Measurements from ENCODE around the gene RBKS. TPM values are rescaled to one million over a fixed set of nuclear protein-coding genes. Genes with fewer than 3 reads are reported as not detected.
"Not testable (repeated sequence)": the region's sequence is repeated elsewhere in the genome, so short reads cannot be mapped to it uniquely, and the experiment has no call there.

Gene RBKS
- total and polyA plus RNA-seq, 2 of the 13 experiments (the other 11 are each of a cell fraction or from before 2014, with no cell fraction given), result 7.7 to 8.3 TPM

DNA sequence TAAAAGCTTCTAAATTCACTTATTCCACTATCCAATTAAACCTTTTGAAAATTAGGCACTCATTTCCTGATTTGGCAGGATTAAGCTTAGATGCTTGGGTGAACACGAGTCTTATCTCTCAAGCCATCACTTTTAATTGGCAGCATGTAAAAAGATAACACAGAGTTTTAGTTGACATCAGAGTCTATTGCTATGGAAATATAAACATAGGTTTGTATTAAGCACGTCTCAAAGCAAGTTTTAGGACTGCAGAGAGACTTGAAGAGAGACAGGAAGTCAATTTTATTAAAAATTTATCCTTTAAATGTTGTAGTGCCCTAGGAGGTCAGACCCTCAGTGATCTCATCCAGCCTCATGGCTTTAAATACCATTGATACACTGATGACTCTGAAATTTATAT is 5.6 kb downstream of the RBKS start:
- H4K20me1 ChIP-seq (ENCODE audit: insufficient read depth, low read length), result no peaks in the 10 kb centered on the region
- FAIRE-seq (no peak), ATAC-seq (no peak), DNase-seq (ENCODE audit: low spot score) (no peak)
- no peak overlapping the region for H3K4me3 ChIP-seq (replicated peaks in 1 of 3; ENCODE audit: insufficient read depth in 1 of 3, low read depth in 2 of 3, low read length in 3 of 3)
- H3K27me3 ChIP-seq (ENCODE audit: control insufficient read depth in 1 of 2, insufficient read depth in 2 of 2, low read length in 2 of 2), result no peaks in the 10 kb centered on the region; a peak in 1 of 5 replicates
- peaks cover 6% of the 10 kb centered on the region for H3K79me2 ChIP-seq (ENCODE audit: insufficient read depth, low read length)
- ChIA-PET CTCF (ENCODE audit: low intra/inter-chr PET ratio, low total read pairs) (no interaction called here), POLR2A (interaction anchor here (1.3 kb wide), 1 partner anchor 9 kb away, joined by 3 read pairs; no protein-coding TSS in a partner anchor)
- TF ChIP-seq ZSCAN20 (CRISPR knock-in tag; IDR thresholded peaks at IDR 0.05; ENCODE audit: borderline replicate concordance), result no peak
- intact Hi-C loops (cut with micrococcal nuclease; ENCODE audit: unreplicated experiment), result no loop called here
- WGBS (ENCODE audit: low lambda C conversion rate), result 43% methylated on average over 2 of the region's 2 CpGs
- H3K9me3 ChIP-seq (ENCODE audit: low read length), result no peaks in the 10 kb centered on the region
- peaks cover 18% of the 10 kb centered on the region for H3K4me1 ChIP-seq (ENCODE audit: insufficient read depth, low read length)
- H3K9ac ChIP-seq (ENCODE audit: insufficient read depth, low read depth, low read length), result no peak overlapping the region
- H3K4me2 ChIP-seq (ENCODE audit: low read depth, low read length), result no peak overlapping the region
- no peak overlapping the region for H2AFZ ChIP-seq (ENCODE audit: low read length)
- in situ Hi-C loops (cut with HindIII; ENCODE audit: extremely low pct_ligation_motif_present, low pct_unique_long_range_greater_than_20kb), result loop anchor here (10.0 kb wide), 1 partner anchor 520 kb away; no protein-coding TSS in a partner anchor
- no peak overlapping the region for H3K27ac ChIP-seq (ENCODE audit: extremely low read length, insufficient read depth, low read length)
- BruUV-seq (replicated peaks), result no TSS peak
- no peaks in the 10 kb centered on the region for H3K36me3 ChIP-seq (replicated peaks in 1 of 2; ENCODE audit: control insufficient read depth in 1 of 2, insufficient read depth in 2 of 2, low read length in 2 of 2)

GRCh38 chr2:27882584-27882922 is 7.6 kb downstream of the RBKS start:
- DNase-seq (ENCODE audit: low spot score); H3K27ac ChIP-seq (ENCODE audit: extremely low read length, insufficient read depth, low read length); POLR2A ChIA-PET; H3K4me3 ChIP-seq (replicated peaks in 1 of 3; ENCODE audit: insufficient read depth in 1 of 3, low read depth in 2 of 3, low read length in 3 of 3); H3K4me2 ChIP-seq (ENCODE audit: low read depth, low read length); H4K20me1 ChIP-seq (ENCODE audit: insufficient read depth, low read length); BruUV-seq (replicated peaks); H3K27me3 ChIP-seq (ENCODE audit: control insufficient read depth in 1 of 2, insufficient read depth in 2 of 2, low read length in 2 of 2); H3K36me3 ChIP-seq (replicated peaks in 1 of 2; ENCODE audit: control insufficient read depth in 1 of 2, insufficient read depth in 2 of 2, low read length in 2 of 2); ATAC-seq; H3K9ac ChIP-seq (ENCODE audit: insufficient read depth, low read depth, low read length); CTCF ChIA-PET (ENCODE audit: low intra/inter-chr PET ratio, low total read pairs); H3K9me3 ChIP-seq (ENCODE audit: low read length); intact Hi-C loops (cut with micrococcal nuclease; ENCODE audit: unreplicated experiment); FAIRE-seq; H3K4me1 ChIP-seq (ENCODE audit: insufficient read depth, low read length); H3K79me2 ChIP-seq (ENCODE audit: insufficient read depth, low read length); H2AFZ ChIP-seq (ENCODE audit: low read length): not testable (repeated sequence)
- in situ Hi-C loops (cut with HindIII; ENCODE audit: extremely low pct_ligation_motif_present, low pct_unique_long_range_greater_than_20kb), result loop anchor here (10.0 kb wide), 1 partner anchor 522 kb away; no protein-coding TSS in a partner anchor
- WGBS (ENCODE audit: low lambda C conversion rate), result 87% methylated on average over 1 of the region's 1 CpG

- H4K20me1 ChIP-seq (ENCODE audit: insufficient read depth, low read length); H3K9me3 ChIP-seq (ENCODE audit: low read length); H3K79me2 ChIP-seq (ENCODE audit: insufficient read depth, low read length); intact Hi-C loops (cut with micrococcal nuclease; ENCODE audit: unreplicated experiment); CTCF ChIA-PET (ENCODE audit: low intra/inter-chr PET ratio, low total read pairs); H3K27me3 ChIP-seq (ENCODE audit: control insufficient read depth in 1 of 2, insufficient read depth in 2 of 2, low read length in 2 of 2); H3K9ac ChIP-seq (ENCODE audit: insufficient read depth, low read depth, low read length); DNase-seq (ENCODE audit: low spot score); BruUV-seq (replicated peaks); H3K36me3 ChIP-seq (replicated peaks in 1 of 2; ENCODE audit: control insufficient read depth in 1 of 2, insufficient read depth in 2 of 2, low read length in 2 of 2); FAIRE-seq; ATAC-seq; H3K27ac ChIP-seq (ENCODE audit: extremely low read length, insufficient read depth, low read length); H3K4me2 ChIP-seq (ENCODE audit: low read depth, low read length); H2AFZ ChIP-seq (ENCODE audit: low read length); H3K4me1 ChIP-seq (ENCODE audit: insufficient read depth, low read length); POLR2A ChIA-PET; H3K4me3 ChIP-seq (replicated peaks in 1 of 3; ENCODE audit: insufficient read depth in 1 of 3, low read depth in 2 of 3, low read length in 3 of 3): not testable (repeated sequence)
- in situ Hi-C loops (cut with HindIII; ENCODE audit: extremely low pct_ligation_motif_present, low pct_unique_long_range_greater_than_20kb), result loop anchor here (10.0 kb wide), 1 partner anchor 523 kb away; no protein-coding TSS in a partner anchor
- 78% methylated on average over 4 of the region's 4 CpGs for WGBS (ENCODE audit: low lambda C conversion rate)
Observed at GRCh38 chr2:27881815-27882583, 8.2 kb downstream of the RBKS start.

All from HepG2 (cell line).